ENCODE data around the gene TTYH2.
A peak's percentile ranks its signal among the peaks of the same experiment; 100 is the strongest.

TTYH2 gene

GRCh38 chr17:74297941-74298340 is 84.6 kb downstream of the TTYH2 start:
- DNase-seq: no peak

- DNase-seq: no peak
Measured at GRCh38 chr17:74298778-74299177, 85.4 kb downstream of the TTYH2 start.

- no peak for DNase-seq
Measured at GRCh38 chr17:74299226-74300009, 86.0 kb downstream of the TTYH2 start.

- DNase-seq: peak; percentile 25
Measured at GRCh38 chr17:74303305-74303704, 89.9 kb downstream of the TTYH2 start.

- DNase-seq: no peak
Measured at GRCh38 chr17:74304184-74304583, 90.8 kb downstream of the TTYH2 start.

GRCh38 chr17:74305865-74306654 is 92.7 kb downstream of the TTYH2 start:
- no peak for DNase-seq

- no peak for DNase-seq
Measured at GRCh38 chr17:74307984-74308773, 94.8 kb downstream of the TTYH2 start.

- no peak for DNase-seq
Measured at GRCh38 chr17:74309902-74310301, 96.5 kb downstream of the TTYH2 start.
